HEK293 (cell line): ENCODE measurements around the gene PRKG1.

Source experiments
- CTCF ChIA-PET: fragments of 350-600 bp; formaldehyde crosslinking; extraction: SDS; loops from one replicate; lab custom pipeline; 2021; ENCODE audit warnings: antibody characterized with exemption; lab: Yijun Ruan, JAX
- POLR2A ChIA-PET: fragments of 300-600 bp; formaldehyde crosslinking; extraction: SDS; loops from one replicate; lab custom pipeline; 2020; ENCODE audit warnings: antibody characterized with exemption, inconsistent platforms; lab: Yijun Ruan, JAX
- H3K27ac ChIP-seq: fragments of 200-500 bp; sonication (Bioruptor generic); 2 replicates; pipeline ENCODE4 v1.5.1; 2014; ENCODE audit warnings: low read depth, low read length, control low read depth, inconsistent platforms; ENCODE audit errors: extremely low read depth
- H3K36me3 ChIP-seq, 2 experiments: fragments of 200-500 bp in 1 of 2; sonication (Bioruptor generic) in 1 of 2; 1 replicate in 1 of 2; 2 replicates in 1 of 2; pipeline ENCODE4 v1.5.1; 2014 to 2017; ENCODE audit warnings: inconsistent platforms in 2 of 2, low read length in 2 of 2; ENCODE audit not compliant: control insufficient read depth in 2 of 2, insufficient read depth in 1 of 2
- H3K4me1 ChIP-seq: fragments of 200-500 bp; sonication (Bioruptor generic); 2 replicates; pipeline ENCODE4 v1.5.1; 2014; ENCODE audit warnings: mild to moderate bottlenecking, low read length, inconsistent platforms; ENCODE audit not compliant: control insufficient read depth, insufficient read depth
- H3K4me3 ChIP-seq: 2 replicates; pipeline ENCODE4 v1.5.1; 2011; ENCODE audit warnings: low read depth, mild to moderate bottlenecking, control low read depth, low read length, moderate library complexity
- H3K9me3 ChIP-seq: fragments of 200-500 bp; sonication (Bioruptor generic); 2 replicates; pipeline ENCODE4 v1.5.1; 2014; ENCODE audit warnings: low read depth, low read length, inconsistent platforms; ENCODE audit not compliant: control insufficient read depth, insufficient read depth
- GLIS2 ChIP-seq: fragments of 450-650 bp; formaldehyde crosslinking; IDR thresholded peaks from 2 replicates; pipeline ENCODE4 v1.5.1; 2016; ENCODE audit warnings: missing biosample characterization, missing genetic modification characterization
- REST ChIP-seq: fragments of 450-650 bp; formaldehyde crosslinking; IDR thresholded peaks from 2 replicates; pipeline ENCODE4 v1.5.1; 2016; ENCODE audit warnings: missing biosample characterization, missing genetic modification characterization
- SP3 ChIP-seq: fragments of 450-650 bp; formaldehyde crosslinking; IDR thresholded peaks from 2 replicates; pipeline ENCODE4 v1.5.1; 2016; ENCODE audit warnings: missing biosample characterization, missing genetic modification characterization
- ZBTB21 ChIP-seq: fragments of 450-650 bp; formaldehyde crosslinking; IDR thresholded peaks from 2 replicates; pipeline ENCODE4 v1.5.1; 2017; ENCODE audit warnings: missing biosample characterization, missing genetic modification characterization
- ZFP69B ChIP-seq: fragments of 450-650 bp; formaldehyde crosslinking; IDR thresholded peaks from 2 replicates; pipeline ENCODE4 v1.5.1; 2016; ENCODE audit warnings: missing biosample characterization, missing genetic modification characterization
- ZNF175 ChIP-seq: fragments of 450-650 bp; formaldehyde crosslinking; IDR thresholded peaks from 2 replicates; pipeline ENCODE4 v1.5.1; 2016; ENCODE audit warnings: missing biosample characterization, missing genetic modification characterization
- ZNF423 ChIP-seq: fragments of 450-650 bp; formaldehyde crosslinking; IDR thresholded peaks from 2 replicates; pipeline ENCODE4 v1.5.1; 2016; ENCODE audit warnings: missing biosample characterization, missing genetic modification characterization
- ZNF501 ChIP-seq: fragments of 450-650 bp; formaldehyde crosslinking; IDR thresholded peaks from 2 replicates; pipeline ENCODE4 v1.5.1; 2016; ENCODE audit warnings: missing biosample characterization, missing genetic modification characterization
- ZNF518A ChIP-seq: fragments of 450-650 bp; formaldehyde crosslinking; conservative IDR thresholded peaks from 2 replicates; pipeline ENCODE4 v1.5.1; 2016; ENCODE audit warnings: low read depth, missing biosample characterization, missing genetic modification characterization
- ZNF585B ChIP-seq: fragments of 450-650 bp; formaldehyde crosslinking; IDR thresholded peaks from 2 replicates; pipeline ENCODE4 v1.5.1; 2016; ENCODE audit warnings: missing biosample characterization, missing genetic modification characterization
- TF ChIP-seq, protein P1 (sequence below): fragments of 450-650 bp; IDR thresholded peaks from 2 replicates; pipeline ENCODE4 v1.5.1; 2018; ENCODE audit warnings: missing biosample characterization, mild to moderate bottlenecking, missing genetic modification characterization
- TF ChIP-seq, protein P2 (sequence below): fragments of 450-650 bp; formaldehyde crosslinking; IDR thresholded peaks from 2 replicates; pipeline ENCODE4 v1.5.1; 2016; ENCODE audit warnings: missing biosample characterization, missing genetic modification characterization

The PRKG1 gene

GRCh38 chr10:51928162-51928561 lies 853.9 kb downstream of the PRKG1 start:
- ChIA-PET CTCF (interaction anchor here (0.7 kb wide), 1 partner anchor 166 kb away, joined by 3 read pairs; no protein-coding TSS in a partner anchor), POLR2A (no interaction called here)
- TF ChIP-seq GLIS2 (no peak), ZBTB21 (tag by site-specific recombination) (no peak), ZNF501 (no peak), ZFP69B (tag by site-specific recombination) (no peak), ZNF423 (tag by site-specific recombination) (no peak), ZNF518A (tag by site-specific recombination) (no peak), ZNF175 (tag by site-specific recombination) (no peak), REST (no peak), SP3 (tag by site-specific recombination) (no peak)
- Histone ChIP-seq H3K4me3 (no peak overlapping the region), H3K27ac (no peak overlapping the region), H3K4me1 (no peaks in the 10 kb centered on the region), H3K9me3 (no peaks in the 10 kb centered on the region), H3K36me3 (no peaks in the 10 kb centered on the region)

- Histone ChIP-seq H3K4me3 (no peak overlapping the region), H3K9me3 (no peaks in the 10 kb centered on the region), H3K4me1 (peaks cover 3% of the 10 kb centered on the region; the same call in 1 of the 2 replicates), H3K27ac (no peak overlapping the region), H3K36me3 (no peaks in the 10 kb centered on the region)
- CTCF ChIA-PET: no interaction called here
- POLR2A ChIA-PET: no interaction called here
- no peak for TF ChIP-seq ZNF585B (tag by site-specific recombination)
- TF ChIP-seq, protein P1, sequence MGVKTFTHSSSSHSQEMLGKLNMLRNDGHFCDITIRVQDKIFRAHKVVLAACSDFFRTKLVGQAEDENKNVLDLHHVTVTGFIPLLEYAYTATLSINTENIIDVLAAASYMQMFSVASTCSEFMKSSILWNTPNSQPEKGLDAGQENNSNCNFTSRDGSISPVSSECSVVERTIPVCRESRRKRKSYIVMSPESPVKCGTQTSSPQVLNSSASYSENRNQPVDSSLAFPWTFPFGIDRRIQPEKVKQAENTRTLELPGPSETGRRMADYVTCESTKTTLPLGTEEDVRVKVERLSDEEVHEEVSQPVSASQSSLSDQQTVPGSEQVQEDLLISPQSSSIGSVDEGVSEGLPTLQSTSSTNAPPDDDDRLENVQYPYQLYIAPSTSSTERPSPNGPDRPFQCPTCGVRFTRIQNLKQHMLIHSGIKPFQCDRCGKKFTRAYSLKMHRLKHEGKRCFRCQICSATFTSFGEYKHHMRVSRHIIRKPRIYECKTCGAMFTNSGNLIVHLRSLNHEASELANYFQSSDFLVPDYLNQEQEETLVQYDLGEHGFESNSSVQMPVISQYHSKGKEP (tag by site-specific recombination): no peak
Observed at GRCh38 chr10:51932530-51932929, 858.2 kb downstream of the PRKG1 start.

DNA sequence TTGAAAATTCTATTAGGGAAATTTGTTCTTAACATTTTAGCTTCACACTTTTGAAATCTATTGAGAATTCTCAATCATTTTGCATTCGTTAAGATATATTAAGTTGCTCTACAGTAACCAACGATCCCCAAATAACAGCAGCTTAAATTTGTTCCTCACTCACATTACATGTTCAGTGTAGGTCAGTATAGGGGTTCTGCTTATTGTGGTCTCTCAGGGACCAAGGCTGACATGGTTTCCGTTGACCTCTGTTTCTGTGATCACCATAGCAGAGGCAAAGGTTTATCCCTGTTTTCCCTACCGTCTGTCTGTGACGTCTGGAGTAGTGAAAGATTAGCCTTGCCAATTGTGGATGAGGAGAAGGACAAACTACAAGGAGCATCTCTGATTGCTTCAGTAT lies 860.1 kb downstream of the PRKG1 start:
- POLR2A ChIA-PET: no interaction called here
- H3K4me3 ChIP-seq: no peak overlapping the region
- no peak overlapping the region for H3K27ac ChIP-seq
- no peaks in the 10 kb centered on the region for H3K36me3 ChIP-seq
- TF ChIP-seq, protein P2, sequence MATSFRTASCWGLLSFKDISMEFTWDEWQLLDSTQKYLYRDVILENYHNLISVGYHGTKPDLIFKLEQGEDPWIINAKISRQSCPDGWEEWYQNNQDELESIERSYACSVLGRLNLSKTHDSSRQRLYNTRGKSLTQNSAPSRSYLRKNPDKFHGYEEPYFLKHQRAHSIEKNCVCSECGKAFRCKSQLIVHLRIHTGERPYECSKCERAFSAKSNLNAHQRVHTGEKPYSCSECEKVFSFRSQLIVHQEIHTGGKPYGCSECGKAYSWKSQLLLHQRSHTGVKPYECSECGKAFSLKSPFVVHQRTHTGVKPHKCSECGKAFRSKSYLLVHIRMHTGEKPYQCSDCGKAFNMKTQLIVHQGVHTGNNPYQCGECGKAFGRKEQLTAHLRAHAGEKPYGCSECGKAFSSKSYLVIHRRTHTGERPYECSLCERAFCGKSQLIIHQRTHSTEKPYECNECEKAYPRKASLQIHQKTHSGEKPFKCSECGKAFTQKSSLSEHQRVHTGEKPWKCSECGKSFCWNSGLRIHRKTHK (tag by site-specific recombination): no peak
- H3K4me1 ChIP-seq: peaks cover 3% of the 10 kb centered on the region; the same call in 1 of the 2 replicates
- no peaks in the 10 kb centered on the region for H3K9me3 ChIP-seq
- CTCF ChIA-PET: interaction anchor here (0.7 to 1.5 kb wide), 2 partner anchors 282 to 479 kb away, joined by 4 read pairs; no protein-coding TSS in a partner anchor
